H1 (cell line): ENCODE results near the gene ZBTB45. TPM values are rescaled to one million over a fixed set of nuclear protein-coding genes. Genes with fewer than 3 reads are reported as not detected.

Source experiments
- ASH2L ChIP-seq: fragments of 200-600, 300-600 bp; sonication (generic); IDR thresholded peaks from one replicate; pipeline ENCODE4 v1.7.1; 2017; ENCODE audit warnings: low read length
- ATF2 ChIP-seq: IDR thresholded peaks from 2 replicates; pipeline ENCODE4 v1.6.1; 2012; ENCODE audit warnings: low read length, inconsistent platforms
- CBX5 ChIP-seq: fragments of 300-800, 300-1000 bp; sonication (generic); IDR thresholded peaks from 2 replicates; pipeline ENCODE4 v1.7.1; 2016; ENCODE audit warnings: antibody characterized with exemption, low read length, low read depth
- CTBP2 ChIP-seq: IDR thresholded peaks from 2 replicates; pipeline ENCODE4 v1.7.0; 2011; ENCODE audit warnings: borderline replicate concordance, mild to moderate bottlenecking, moderate library complexity, mixed read lengths, low read length; ENCODE audit not compliant: insufficient read depth, insufficient read length
- FOSL1 ChIP-seq: IDR thresholded peaks from 2 replicates; pipeline ENCODE4 v1.6.1; 2011; ENCODE audit warnings: mild to moderate bottlenecking, low read depth, low read length, moderate library complexity; ENCODE audit not compliant: insufficient read depth
- HDAC6 ChIP-seq: IDR thresholded peaks from one replicate; pipeline ENCODE4 v1.7.1; 2012; ENCODE audit warnings: low read depth, mild to moderate bottlenecking, inconsistent platforms, low read length, moderate library complexity
- KDM1A ChIP-seq: fragments of 200-600, 300-600 bp; sonication (generic); IDR thresholded peaks from 2 replicates; pipeline ENCODE4 v1.7.1; 2016; ENCODE audit warnings: mild to moderate bottlenecking, low read length, borderline replicate concordance
- KDM4A ChIP-seq: IDR thresholded peaks from one replicate; pipeline ENCODE4 v1.7.1; 2012; ENCODE audit warnings: low read depth, mild to moderate bottlenecking, moderate library complexity, low read length, inconsistent platforms; ENCODE audit not compliant: severe bottlenecking
- KDM5A ChIP-seq: fragments of 200-600 bp; IDR thresholded peaks from 2 replicates; pipeline ENCODE4 v1.7.1; 2012; ENCODE audit warnings: mild to moderate bottlenecking, low read length, inconsistent platforms, mixed read lengths
- MAFK ChIP-seq: IDR thresholded peaks from 2 replicates; pipeline ENCODE4 v1.6.1; 2012; ENCODE audit warnings: low read depth, mild to moderate bottlenecking, improper control_type of control experiment, low read length
- NANOG ChIP-seq: IDR thresholded peaks from 2 replicates; pipeline ENCODE4 v1.6.1; 2011; ENCODE audit warnings: low read length, low read depth, mild to moderate bottlenecking, inconsistent platforms; ENCODE audit not compliant: insufficient read depth, poor library complexity, severe bottlenecking
- PHF8 ChIP-seq: fragments of 200-600 bp; sonication (generic); conservative IDR thresholded peaks from 2 replicates; pipeline ENCODE4 v1.7.1; 2012; ENCODE audit warnings: low read depth, mild to moderate bottlenecking, inconsistent platforms, low read length, moderate library complexity
- RAD21 ChIP-seq, 2 experiments: IDR thresholded peaks in 1 of 2; conservative IDR thresholded peaks in 1 of 2; 2 replicates each; pipeline ENCODE4 v1.6.1; 2011; ENCODE audit warnings: low read depth in 2 of 2, low read length in 2 of 2, improper control_type of control experiment in 1 of 2, inconsistent platforms in 1 of 2, mild to moderate bottlenecking in 1 of 2, moderate library complexity in 1 of 2
- RBBP5 ChIP-seq: IDR thresholded peaks from 2 replicates; pipeline ENCODE4 v1.7.1; 2012; ENCODE audit warnings: low read depth, mild to moderate bottlenecking, inconsistent platforms, low read length, moderate library complexity, borderline replicate concordance
- RXRA ChIP-seq: IDR thresholded peaks from 2 replicates; pipeline ENCODE4 v1.6.1; 2011; ENCODE audit warnings: low read depth, mild to moderate bottlenecking, low read length, moderate library complexity; ENCODE audit not compliant: insufficient read depth
- SIRT6 ChIP-seq: IDR thresholded peaks from one replicate; pipeline ENCODE4 v1.7.1; 2012; ENCODE audit warnings: low read length, inconsistent platforms
- SP1 ChIP-seq: IDR thresholded peaks from 2 replicates; pipeline ENCODE4 v1.6.1; 2011; ENCODE audit warnings: low read depth, low read length
- SRF ChIP-seq: IDR thresholded peaks from 2 replicates; pipeline ENCODE4 v1.6.1; 2011; ENCODE audit warnings: mild to moderate bottlenecking, low read depth, low read length, moderate library complexity
- SUZ12 ChIP-seq: fragments of 200-600 bp; sonication (generic); IDR thresholded peaks from 2 replicates; pipeline ENCODE4 v1.6.1; 2012; ENCODE audit warnings: mild to moderate bottlenecking, inconsistent platforms, low read length, moderate library complexity, mixed read lengths
- TAF1 ChIP-seq: IDR thresholded peaks from 2 replicates; pipeline ENCODE4 v1.6.1; 2011; ENCODE audit warnings: mild to moderate bottlenecking, low read depth, low read length
- TBP ChIP-seq: IDR thresholded peaks from 2 replicates; pipeline ENCODE4 v1.6.1; 2011; ENCODE audit warnings: low read depth, low read length, improper control_type of control experiment
- YY1 ChIP-seq: IDR thresholded peaks from 2 replicates; pipeline ENCODE4 v1.6.1; 2011; ENCODE audit warnings: low read depth, mild to moderate bottlenecking, low read length
- polyA plus RNA-seq, 7 experiments: library from polyadenylated mRNA; depleted of rRNA in 3 of 7; stranded (reverse) in 5 of 7; unstranded in 2 of 7; fragments of >200 nt in 5 of 7; fragments of 200-250 nt in 2 of 7; gene quantifications; 1 replicate in 5 of 7; 2 replicates in 1 of 7; 4 replicates in 1 of 7; pipeline versions ENCODE4 v1.2.1 to v1.2.3, GENCODE V29; 2011 to 2013; ENCODE audit warnings: missing spikeins in 2 of 7, mixed read lengths in 2 of 7
- total RNA-seq: library from RNA; stranded (reverse); fragmentation: NEBNext Ultra II Directional; extraction: Animal tissue kit (Norgen Biotek cat#: 25700); gene quantifications from 2 replicates; pipeline ENCODE4 v1.2.1, GENCODE V29; 2021

The ZBTB45 gene
- total and polyA plus RNA-seq, 2 of the 8 experiments (the other 6 are each of a cell fraction or from before 2014, with no cell fraction given): 16.9 to 17.2 TPM

- peak; percentile 93 for TF ChIP-seq KDM5A
- TF ChIP-seq HDAC6: no peak
- no peak for TF ChIP-seq NANOG
- no peak for TF ChIP-seq KDM4A
- no peak for TF ChIP-seq RXRA
- peak; percentile 70 for TF ChIP-seq PHF8
- peak; percentile 78 to 79 for TF ChIP-seq RAD21 (IDR thresholded peaks at IDR 0.05 in 1 of 2, conservative IDR thresholded peaks at IDR 0.05 in 1 of 2; ENCODE audit: low read depth in 2 of 2, low read length in 2 of 2)
- TF ChIP-seq RBBP5: peak; percentile 76
- TF ChIP-seq TAF1: peak; percentile 95
- TF ChIP-seq SUZ12: no peak
- TF ChIP-seq ASH2L: peak; percentile 97
- TF ChIP-seq TBP: peak; percentile 95
- TF ChIP-seq CBX5: no peak
- TF ChIP-seq MAFK: peak; percentile 7; the same call in 1 of the 2 replicates
- TF ChIP-seq CTBP2: peak; percentile 79
- TF ChIP-seq FOSL1: no peak
- no peak for TF ChIP-seq KDM1A
- peak; percentile 89 for TF ChIP-seq YY1
- TF ChIP-seq SRF: peak; percentile 53
- peak; percentile 52; the same call in 1 of the 2 replicates for TF ChIP-seq ATF2
- TF ChIP-seq SP1: peak; percentile 80; the same call in 1 of the 2 replicates
- no peak for TF ChIP-seq SIRT6
These were observed at the start of gene ZBTB45 (continued) for GRCh38 chr19:58519355-58520256.
